Measurements from ENCODE around the gene TMED4.
A peak's percentile ranks its signal among the peaks of the same experiment; 100 is the strongest.
"Not testable (repeated sequence)": the region's sequence is repeated elsewhere in the genome, so short reads cannot be mapped to it uniquely, and the experiment has no call there.

The TMED4 gene

GRCh38 chr7:44565097-44565794 is 16.8 kb downstream of the TMED4 start:
- Mint-ChIP-seq H3K4me1 (peaks cover 42% of the 10 kb centered on the region), H3K4me3 (no peak overlapping the region), H3K27ac (peak overlapping the region; percentile 57 to 81), H3K9me3 (no peaks in the 10 kb centered on the region), H3K27me3 (no peaks in the 10 kb centered on the region)
- ATAC-seq: peak; percentile 80
- peak; percentile 55 to 59 for DNase-seq

DNA sequence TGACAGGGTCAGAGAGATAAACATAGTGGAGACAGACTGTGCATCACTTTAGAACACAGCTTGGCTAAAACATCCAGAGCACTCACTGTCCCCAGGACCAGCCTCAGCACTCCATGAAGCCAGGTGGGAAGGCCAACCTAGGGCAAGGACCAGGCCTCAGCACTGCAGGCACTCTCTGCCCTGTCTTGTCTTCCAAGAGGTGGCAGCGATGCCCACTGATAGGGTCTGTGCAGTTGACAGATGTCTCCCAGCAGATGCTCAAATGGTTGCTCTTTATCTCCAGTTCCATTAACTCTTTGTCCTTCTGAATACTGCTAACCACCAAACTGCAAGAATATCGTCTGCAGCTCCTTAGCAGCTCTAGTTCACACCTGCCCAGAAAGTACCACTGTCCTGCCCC is 17.4 kb downstream of the TMED4 start:
- ATAC-seq: no peak
- peaks cover 38% of the 10 kb centered on the region for H3K4me1 Mint-ChIP-seq
- no peak for DNase-seq
- H3K27ac Mint-ChIP-seq: peak overlapping the region; percentile 44 to 81
- H3K9me3 Mint-ChIP-seq: no peaks in the 10 kb centered on the region
- no peaks in the 10 kb centered on the region for H3K27me3 Mint-ChIP-seq
- H3K4me3 Mint-ChIP-seq: no peak overlapping the region

GRCh38 chr7:44563171-44563679 is 18.8 kb downstream of the TMED4 start:
- Mint-ChIP-seq H3K27me3 (no peaks in the 10 kb centered on the region), H3K4me1 (peaks cover 25% of the 10 kb centered on the region), H3K27ac (peak overlapping the region; percentile 35 to 83), H3K4me3 (no peak overlapping the region), H3K9me3 (no peaks in the 10 kb centered on the region)
- DNase-seq (no peak), ATAC-seq (no peak)

DNA sequence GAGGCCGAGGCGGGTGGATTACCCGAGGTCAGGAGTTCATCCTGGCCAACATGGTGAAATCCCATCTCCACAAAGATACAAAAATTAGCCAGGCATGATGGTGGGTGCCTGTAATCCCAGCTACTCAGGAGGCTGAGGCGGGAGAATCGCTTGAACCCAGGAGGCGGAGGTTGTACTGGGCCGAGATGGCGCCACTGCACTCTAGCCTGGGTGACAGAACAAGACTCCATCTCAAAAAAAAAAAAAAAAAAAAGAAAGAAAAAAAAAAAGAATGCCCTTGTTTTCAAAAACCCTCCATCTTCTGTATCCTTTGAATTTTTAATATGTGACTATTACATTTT is 19.4 kb downstream of the TMED4 start:
- not testable (repeated sequence) for H3K27ac Mint-ChIP-seq, H3K9me3 Mint-ChIP-seq, DNase-seq, H3K27me3 Mint-ChIP-seq, H3K4me3 Mint-ChIP-seq, ATAC-seq
- peaks cover 20% of the 10 kb centered on the region for H3K4me1 Mint-ChIP-seq

GRCh38 chr7:44561962-44562621 is 19.9 kb downstream of the TMED4 start:
- Mint-ChIP-seq H3K9me3 (no peaks in the 10 kb centered on the region), H3K4me3 (no peak overlapping the region), H3K27ac (no peak overlapping the region), H3K4me1 (peaks cover 15% of the 10 kb centered on the region), H3K27me3 (no peaks in the 10 kb centered on the region)
- ATAC-seq (no peak), DNase-seq (no peak)

GRCh38 chr7:44561481-44561880 is 20.6 kb downstream of the TMED4 start:
- Mint-ChIP-seq H3K27ac (no peak overlapping the region), H3K4me3 (no peak overlapping the region), H3K27me3 (no peaks in the 10 kb centered on the region), H3K9me3 (no peaks in the 10 kb centered on the region), H3K4me1 (peaks cover 12% of the 10 kb centered on the region)
- no peak for ATAC-seq
- DNase-seq: no peak

DNA sequence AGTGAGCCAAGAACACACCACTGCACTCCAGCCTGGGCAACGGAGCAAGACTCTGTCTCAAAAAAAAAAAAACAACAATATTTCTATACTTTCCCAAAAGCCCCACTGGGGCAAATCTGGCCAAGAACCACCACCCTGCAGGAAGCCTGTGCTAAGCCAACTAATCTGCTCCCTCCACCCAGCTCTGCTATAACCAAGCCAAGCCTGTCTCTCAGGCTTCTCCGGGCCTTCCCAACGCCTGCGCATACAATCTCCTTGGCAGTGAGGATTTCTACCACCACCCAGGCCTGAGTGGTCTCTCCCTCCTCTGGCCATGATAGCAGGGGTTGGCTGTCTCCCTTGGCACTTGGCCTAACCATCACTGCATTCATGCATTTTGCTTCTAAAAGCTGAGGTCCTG is 22.5 kb downstream of the TMED4 start:
- DNase-seq: no peak

DNA sequence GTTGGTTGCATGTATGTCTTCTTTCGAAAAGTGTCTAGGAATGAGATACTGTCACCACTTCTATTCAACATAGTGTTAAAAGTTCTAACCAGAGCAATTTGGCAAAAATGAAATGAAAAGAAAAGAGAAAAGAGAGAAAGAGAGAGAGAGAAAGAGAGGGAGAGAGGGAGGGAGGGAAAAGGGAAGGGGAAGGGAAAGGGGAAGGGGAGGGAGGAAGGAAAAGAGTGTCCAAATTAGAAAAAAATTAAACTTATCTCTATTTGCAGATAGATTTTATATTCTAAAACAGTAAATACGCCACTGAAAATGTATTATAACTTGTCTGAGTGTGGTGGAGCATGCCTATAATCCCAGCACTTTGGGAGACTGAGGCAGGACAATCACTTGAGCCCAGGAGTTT is 24.5 kb downstream of the TMED4 start:
- no peaks in the 10 kb centered on the region for H3K9me3 Mint-ChIP-seq
- H3K27ac Mint-ChIP-seq: no peak overlapping the region
- no peak overlapping the region for H3K4me3 Mint-ChIP-seq
- no peaks in the 10 kb centered on the region for H3K27me3 Mint-ChIP-seq
- no peak for ATAC-seq
- no peak for DNase-seq
- H3K4me1 Mint-ChIP-seq: no peaks in the 10 kb centered on the region

More for the DNA sequence above, 22.5 kb downstream of the TMED4 start:
- no peak for ATAC-seq
- no peaks in the 10 kb centered on the region for H3K27me3 Mint-ChIP-seq
- H3K4me1 Mint-ChIP-seq: no peaks in the 10 kb centered on the region
- H3K27ac Mint-ChIP-seq: peak overlapping the region in 1 of 2 donors; percentile 8
- no peak overlapping the region for H3K4me3 Mint-ChIP-seq
- no peaks in the 10 kb centered on the region for H3K9me3 Mint-ChIP-seq

DNA sequence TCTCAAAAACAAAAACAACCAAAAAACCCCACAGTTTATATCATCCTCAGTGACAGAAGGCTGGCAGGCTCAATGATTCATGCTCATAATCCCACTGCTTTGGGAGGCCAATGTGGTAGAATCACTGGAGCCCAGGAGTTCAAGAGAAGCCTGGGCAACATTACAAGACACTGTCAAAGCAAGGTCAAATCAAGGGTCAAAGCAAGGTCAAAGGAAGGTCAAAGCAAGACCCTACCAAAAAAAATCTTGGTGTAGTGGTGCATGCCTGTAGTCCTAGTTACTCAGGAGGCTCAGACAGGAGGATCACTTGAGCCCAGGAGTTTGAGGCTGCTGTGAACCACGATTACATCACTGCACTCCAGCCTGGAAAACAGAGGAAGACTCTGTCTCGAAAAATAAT is 26.7 kb downstream of the TMED4 start:
- ATAC-seq (no peak), DNase-seq (no peak)
- Mint-ChIP-seq H3K27ac (peak overlapping the region in 1 of 2 donors; percentile 82), H3K4me1 (no peaks in the 10 kb centered on the region), H3K4me3 (no peak overlapping the region), H3K27me3 (no peaks in the 10 kb centered on the region), H3K9me3 (no peaks in the 10 kb centered on the region)

GRCh38 chr7:44552473-44553005 is 29.5 kb downstream of the TMED4 start:
- H3K27me3 Mint-ChIP-seq, H3K4me1 Mint-ChIP-seq, H3K4me3 Mint-ChIP-seq, H3K9me3 Mint-ChIP-seq, ATAC-seq, H3K27ac Mint-ChIP-seq, DNase-seq: not testable (repeated sequence)

DNA sequence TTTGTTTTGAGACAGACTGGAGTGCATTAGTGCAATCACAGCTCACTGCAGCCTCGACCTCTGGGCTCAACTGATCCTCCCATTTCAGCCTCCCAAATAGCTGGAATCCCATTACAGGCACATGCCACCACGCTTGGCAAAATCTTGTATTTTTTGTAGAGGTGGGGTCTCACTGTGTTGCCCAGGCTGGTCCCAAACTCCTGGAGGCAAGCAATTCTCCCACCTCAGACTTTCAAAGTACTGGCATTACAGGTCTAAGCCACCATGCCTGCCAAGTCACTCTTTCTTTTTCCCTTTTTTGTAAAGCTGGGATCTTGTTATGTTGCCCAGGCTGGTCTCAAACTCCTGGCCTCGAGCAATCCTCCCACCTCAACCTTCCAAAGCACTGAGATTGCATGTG is 32.6 kb downstream of the TMED4 start:
- Mint-ChIP-seq H3K9me3 (no peaks in the 10 kb centered on the region), H3K4me3 (no peak overlapping the region), H3K27me3 (peaks cover 17% of the 10 kb centered on the region), H3K27ac (no peak overlapping the region), H3K4me1 (peaks cover 6% of the 10 kb centered on the region)
- no peak for DNase-seq
- ATAC-seq: no peak

DNA sequence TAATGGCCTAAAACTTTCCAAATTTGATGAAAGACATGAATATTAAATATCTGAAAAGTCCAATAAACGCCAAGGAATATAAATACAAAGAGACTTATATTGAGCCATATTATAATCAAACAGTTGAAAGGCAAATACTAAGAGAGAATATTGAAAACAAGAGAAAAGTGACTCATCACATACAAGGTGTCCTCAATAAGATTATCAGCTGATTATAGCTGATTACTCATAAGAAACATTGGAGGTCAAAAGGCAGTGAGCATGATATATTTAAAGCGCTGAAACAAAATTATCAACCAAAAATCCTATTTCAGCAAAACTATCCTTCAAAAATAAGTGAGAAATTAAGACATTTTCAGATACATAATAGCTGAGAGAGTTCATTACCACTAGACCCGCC is 33.1 kb downstream of the TMED4 start:
- Mint-ChIP-seq H3K9me3 (no peaks in the 10 kb centered on the region), H3K27ac (no peak overlapping the region), H3K4me3 (no peak overlapping the region), H3K27me3 (peaks cover 17% of the 10 kb centered on the region), H3K4me1 (peaks cover 6% of the 10 kb centered on the region)
- DNase-seq: no peak
- ATAC-seq: no peak

DNA sequence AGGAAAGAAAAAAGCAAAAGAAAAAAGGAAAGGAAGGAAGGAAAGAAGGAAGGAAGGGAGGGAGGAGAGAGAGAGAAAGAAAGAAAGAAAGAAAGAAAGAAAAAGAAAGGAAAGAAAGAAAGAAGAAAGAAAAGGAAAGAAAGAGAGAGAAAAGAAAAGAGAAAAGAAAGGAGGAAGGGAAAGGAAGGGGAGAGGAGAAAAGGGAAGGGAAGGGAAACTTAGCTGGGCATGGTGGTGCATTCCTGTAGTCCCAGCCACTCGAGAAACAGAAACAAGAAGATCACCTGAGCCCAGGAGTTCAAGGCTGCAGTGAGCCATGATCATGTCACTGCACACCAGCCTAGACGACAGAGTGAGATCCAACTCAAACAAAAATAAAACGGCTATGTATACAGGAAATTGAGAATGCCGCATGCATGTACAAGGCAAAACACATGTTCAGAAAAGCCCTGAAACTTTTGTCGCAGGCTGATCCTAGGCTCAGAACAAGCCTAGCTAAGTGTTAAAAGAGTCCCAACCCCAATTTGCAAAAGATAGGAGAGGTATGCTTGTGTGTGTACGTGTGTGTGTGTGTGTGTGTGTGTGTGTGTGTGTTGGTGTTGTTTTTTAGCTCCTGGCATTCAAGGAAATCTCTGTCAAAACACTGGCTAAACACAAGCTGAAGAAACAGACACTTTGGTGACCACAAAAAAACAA is 34.3 kb downstream of the TMED4 start:
- no peak overlapping the region for H3K27ac Mint-ChIP-seq
- H3K4me1 Mint-ChIP-seq: peaks cover 6% of the 10 kb centered on the region
- H3K27me3 Mint-ChIP-seq: peaks cover 17% of the 10 kb centered on the region

GRCh38 chr7:44541876-44542610 is 40.0 kb downstream of the TMED4 start:
- Mint-ChIP-seq H3K27me3 (peaks cover 7% of the 10 kb centered on the region), H3K4me1 (no peaks in the 10 kb centered on the region), H3K4me3 (no peak overlapping the region), H3K27ac (no peak overlapping the region), H3K9me3 (no peaks in the 10 kb centered on the region)
- no peak for ATAC-seq
- no peak for DNase-seq

More for the DNA sequence above, 34.3 kb downstream of the TMED4 start:
- DNase-seq (no peak), ATAC-seq (no peak)
- Mint-ChIP-seq H3K4me3 (no peak overlapping the region), H3K9me3 (no peaks in the 10 kb centered on the region)

Measured in stimulated activated naive CD8-positive, alpha-beta T cell treated with anti-CD3 and anti-CD28 coated beads, Interleukin-15, amount 100 ng/mL, for 72 hours (primary cell).